H1 (cell line): Measurements from ENCODE around the gene TGFBR2.

Experiments used
- BACH1 ChIP-seq: IDR thresholded peaks from 2 replicates; pipeline ENCODE4 v1.6.1; 2012; ENCODE audit warnings: low read length, improper control_type of control experiment
- CEBPB ChIP-seq: IDR thresholded peaks from 2 replicates; pipeline ENCODE4 v1.6.1; 2012; ENCODE audit warnings: low read depth, low read length
- CREB1 ChIP-seq: IDR thresholded peaks from 2 replicates; pipeline ENCODE4 v1.6.1; 2012; ENCODE audit warnings: inconsistent platforms
- CTCF ChIP-seq, 3 experiments: IDR thresholded peaks; 1 replicate in 2 of 3; 2 replicates in 1 of 3; pipeline versions ENCODE4 v1.5.1 to v1.6.1; 2011; ENCODE audit warnings: low read length in 3 of 3, mild to moderate bottlenecking in 3 of 3, inconsistent platforms in 2 of 3, low read depth in 1 of 3, moderate library complexity in 1 of 3; ENCODE audit not compliant: insufficient read depth in 1 of 3; ENCODE audit errors: control extremely low read depth in 1 of 3
- EP300 ChIP-seq, 2 experiments: IDR thresholded peaks; 1 replicate in 1 of 2; 2 replicates in 1 of 2; pipeline ENCODE4 v1.6.1; 2011 to 2012; ENCODE audit warnings: low read depth in 2 of 2, low read length in 2 of 2, mild to moderate bottlenecking in 2 of 2, borderline replicate concordance in 1 of 2, inconsistent platforms in 1 of 2, moderate library complexity in 1 of 2
- GTF2F1 ChIP-seq: IDR thresholded peaks from 2 replicates; pipeline ENCODE4 v1.6.1; 2012; ENCODE audit warnings: low read depth, low read length, improper control_type of control experiment, borderline replicate concordance
- HDAC2 ChIP-seq, 2 experiments: fragments of 300-600 bp in 1 of 2; sonication (generic) in 1 of 2; IDR thresholded peaks; 2 replicates each; pipeline ENCODE4 v1.6.1; 2011 to 2012; ENCODE audit warnings: low read depth in 2 of 2, low read length in 2 of 2, mild to moderate bottlenecking in 2 of 2, moderate library complexity in 2 of 2, borderline replicate concordance in 1 of 2, inconsistent platforms in 1 of 2
- MAFK ChIP-seq: IDR thresholded peaks from 2 replicates; pipeline ENCODE4 v1.6.1; 2012; ENCODE audit warnings: low read depth, mild to moderate bottlenecking, improper control_type of control experiment, low read length
- NRF1 ChIP-seq: IDR thresholded peaks from 2 replicates; pipeline ENCODE4 v1.6.1; 2011; ENCODE audit warnings: mild to moderate bottlenecking, low read depth, low read length, improper control_type of control experiment
- POLR2A ChIP-seq, 2 experiments: IDR thresholded peaks; 1 replicate in 1 of 2; 2 replicates in 1 of 2; pipeline ENCODE4 v1.6.1; 2011; ENCODE audit warnings: low read depth in 2 of 2, low read length in 2 of 2, mild to moderate bottlenecking in 2 of 2; ENCODE audit errors: control extremely low read depth in 1 of 2
- POLR2AphosphoS5 ChIP-seq: IDR thresholded peaks from 2 replicates; pipeline ENCODE4 v1.6.1; 2011; ENCODE audit warnings: low read depth, low read length
- SP1 ChIP-seq: IDR thresholded peaks from 2 replicates; pipeline ENCODE4 v1.6.1; 2011; ENCODE audit warnings: low read depth, low read length
- SRF ChIP-seq: IDR thresholded peaks from 2 replicates; pipeline ENCODE4 v1.6.1; 2011; ENCODE audit warnings: mild to moderate bottlenecking, low read depth, low read length, moderate library complexity

GRCh38 chr3:30702038-30702827 lies 95.8 kb downstream of the TGFBR2 start:
- TF ChIP-seq EP300 (IDR thresholded peaks at IDR 0.05; ENCODE audit: borderline replicate concordance in 1 of 2, low read depth in 2 of 2, low read length in 2 of 2) = no peak
- TF ChIP-seq CTCF (IDR thresholded peaks at IDR 0.05; ENCODE audit: control extremely low read depth in 1 of 3, insufficient read depth in 1 of 3, low read depth in 1 of 3, low read length in 3 of 3) = no peak
- TF ChIP-seq CEBPB = no peak
- TF ChIP-seq SRF = no peak
- no peak for TF ChIP-seq GTF2F1
- TF ChIP-seq POLR2A (IDR thresholded peaks at IDR 0.05; ENCODE audit: control extremely low read depth in 1 of 2, low read depth in 2 of 2, low read length in 2 of 2) = no peak
- TF ChIP-seq POLR2AphosphoS5 = no peak
- TF ChIP-seq NRF1 = no peak
- no peak for TF ChIP-seq MAFK
- no peak for TF ChIP-seq CREB1
- TF ChIP-seq HDAC2 (IDR thresholded peaks at IDR 0.05; ENCODE audit: borderline replicate concordance in 1 of 2, low read depth in 2 of 2, low read length in 2 of 2) = no peak
- no peak for TF ChIP-seq BACH1
- no peak for TF ChIP-seq SP1
